CD4-positive, alpha-beta T cell treated with Interleukin-21 for 1 hour (primary cell): ENCODE measurements around the gene ADAM10.

ENCODE experiments used
- DNase-seq: peaks from one replicate; pipeline ENCODE4 v3.0.0-alpha.2; 2020

ADAM10 gene

GRCh38 chr15:58755956-58756355 is 6.4 kb upstream of the ADAM10 start:
- DNase-seq, result no peak

GRCh38 chr15:58755350-58755749 is 5.8 kb upstream of the ADAM10 start:
- no peak for DNase-seq

- no peak for DNase-seq
Measured at GRCh38 chr15:58752716-58753115, 3.2 kb upstream of the ADAM10 start.

GRCh38 chr15:58748852-58749531 is 515 bp downstream of the ADAM10 start:
- DNase-seq, result peak; percentile 34

- DNase-seq, result peak; percentile 43
Measured at GRCh38 chr15:58748040-58748851, 1.3 kb downstream of the ADAM10 start.

- DNase-seq, result no peak
Measured at GRCh38 chr15:58746174-58746573, 3.3 kb downstream of the ADAM10 start.

- no peak for DNase-seq
Measured at GRCh38 chr15:58742819-58743502, 6.5 kb downstream of the ADAM10 start.

GRCh38 chr15:58742022-58742813 is 7.3 kb downstream of the ADAM10 start:
- no peak for DNase-seq

GRCh38 chr15:58741032-58741431 is 8.5 kb downstream of the ADAM10 start:
- no peak for DNase-seq

GRCh38 chr15:58740436-58740835 is 9.1 kb downstream of the ADAM10 start:
- DNase-seq, result no peak

GRCh38 chr15:58738046-58738707 is 11.3 kb downstream of the ADAM10 start:
- DNase-seq, result peak; percentile 9

GRCh38 chr15:58737298-58737697 is 12.2 kb downstream of the ADAM10 start:
- no peak for DNase-seq

- no peak for DNase-seq
Measured at GRCh38 chr15:58736018-58736643, 13.4 kb downstream of the ADAM10 start.

GRCh38 chr15:58734859-58735258 is 14.6 kb downstream of the ADAM10 start:
- no peak for DNase-seq

GRCh38 chr15:58732625-58733363 is 16.7 kb downstream of the ADAM10 start:
- no peak for DNase-seq

- no peak for DNase-seq
Measured at GRCh38 chr15:58731756-58732535, 17.6 kb downstream of the ADAM10 start.

GRCh38 chr15:58726867-58727266 is 22.6 kb downstream of the ADAM10 start:
- DNase-seq, result no peak

- peak; percentile 7 for DNase-seq
Measured at GRCh38 chr15:58724466-58724865, 25.0 kb downstream of the ADAM10 start.

- no peak for DNase-seq
Measured at GRCh38 chr15:58717357-58717756, 32.1 kb downstream of the ADAM10 start.

- DNase-seq, result no peak
Measured at GRCh38 chr15:58716027-58716426, 33.5 kb downstream of the ADAM10 start.
